A204.1 (cell line): ENCODE results near the gene CD101.
"Not testable (repeated sequence)": the region's sequence is repeated elsewhere in the genome, so short reads cannot be mapped to it uniquely, and the experiment has no call there.

Experiments used
- FAIRE-seq: peaks from 2 replicates; lab custom pipeline; 2012; peaks lifted over from hg19 to GRCh38; lab: Jason Lieb, UNC

Gene CD101, protein sequence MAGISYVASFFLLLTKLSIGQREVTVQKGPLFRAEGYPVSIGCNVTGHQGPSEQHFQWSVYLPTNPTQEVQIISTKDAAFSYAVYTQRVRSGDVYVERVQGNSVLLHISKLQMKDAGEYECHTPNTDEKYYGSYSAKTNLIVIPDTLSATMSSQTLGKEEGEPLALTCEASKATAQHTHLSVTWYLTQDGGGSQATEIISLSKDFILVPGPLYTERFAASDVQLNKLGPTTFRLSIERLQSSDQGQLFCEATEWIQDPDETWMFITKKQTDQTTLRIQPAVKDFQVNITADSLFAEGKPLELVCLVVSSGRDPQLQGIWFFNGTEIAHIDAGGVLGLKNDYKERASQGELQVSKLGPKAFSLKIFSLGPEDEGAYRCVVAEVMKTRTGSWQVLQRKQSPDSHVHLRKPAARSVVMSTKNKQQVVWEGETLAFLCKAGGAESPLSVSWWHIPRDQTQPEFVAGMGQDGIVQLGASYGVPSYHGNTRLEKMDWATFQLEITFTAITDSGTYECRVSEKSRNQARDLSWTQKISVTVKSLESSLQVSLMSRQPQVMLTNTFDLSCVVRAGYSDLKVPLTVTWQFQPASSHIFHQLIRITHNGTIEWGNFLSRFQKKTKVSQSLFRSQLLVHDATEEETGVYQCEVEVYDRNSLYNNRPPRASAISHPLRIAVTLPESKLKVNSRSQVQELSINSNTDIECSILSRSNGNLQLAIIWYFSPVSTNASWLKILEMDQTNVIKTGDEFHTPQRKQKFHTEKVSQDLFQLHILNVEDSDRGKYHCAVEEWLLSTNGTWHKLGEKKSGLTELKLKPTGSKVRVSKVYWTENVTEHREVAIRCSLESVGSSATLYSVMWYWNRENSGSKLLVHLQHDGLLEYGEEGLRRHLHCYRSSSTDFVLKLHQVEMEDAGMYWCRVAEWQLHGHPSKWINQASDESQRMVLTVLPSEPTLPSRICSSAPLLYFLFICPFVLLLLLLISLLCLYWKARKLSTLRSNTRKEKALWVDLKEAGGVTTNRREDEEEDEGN

DNA sequence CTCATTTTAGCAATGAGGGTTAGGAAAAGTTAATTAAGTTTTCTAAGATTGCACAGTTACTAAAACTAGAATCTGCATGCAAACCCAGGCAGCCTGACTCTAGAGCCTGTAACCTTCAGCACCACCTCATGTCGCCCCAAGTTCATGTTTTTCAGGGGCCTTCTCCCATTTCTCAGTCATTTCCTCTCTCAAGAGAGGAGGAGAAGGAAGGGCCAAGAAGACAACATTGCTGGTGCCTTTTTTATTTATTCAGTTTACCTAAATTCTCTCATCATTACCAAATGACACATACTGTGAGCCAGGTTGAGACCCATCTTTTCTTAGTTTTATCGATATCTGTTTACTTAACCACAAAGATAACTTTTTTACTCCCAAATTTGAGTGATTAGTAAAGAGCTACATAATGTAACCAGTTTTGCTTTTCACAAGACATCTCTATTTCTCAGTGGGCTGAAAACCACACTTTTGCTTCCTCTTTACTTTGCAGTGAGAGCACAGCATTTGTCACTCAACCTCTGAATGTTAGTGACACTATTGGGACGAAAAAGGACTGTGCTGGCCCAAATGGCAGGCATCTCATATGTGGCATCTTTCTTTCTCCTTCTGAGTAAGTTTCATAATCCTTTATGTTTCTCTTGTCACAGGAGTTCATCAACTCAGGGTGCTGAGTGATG lies at the start of gene CD101:
CD101 (plus strand) TSS at position 507 of the 674 bp plus-strand sequence; CDS start at position 565, 58 bp downstream.
- FAIRE-seq = no peak

DNA sequence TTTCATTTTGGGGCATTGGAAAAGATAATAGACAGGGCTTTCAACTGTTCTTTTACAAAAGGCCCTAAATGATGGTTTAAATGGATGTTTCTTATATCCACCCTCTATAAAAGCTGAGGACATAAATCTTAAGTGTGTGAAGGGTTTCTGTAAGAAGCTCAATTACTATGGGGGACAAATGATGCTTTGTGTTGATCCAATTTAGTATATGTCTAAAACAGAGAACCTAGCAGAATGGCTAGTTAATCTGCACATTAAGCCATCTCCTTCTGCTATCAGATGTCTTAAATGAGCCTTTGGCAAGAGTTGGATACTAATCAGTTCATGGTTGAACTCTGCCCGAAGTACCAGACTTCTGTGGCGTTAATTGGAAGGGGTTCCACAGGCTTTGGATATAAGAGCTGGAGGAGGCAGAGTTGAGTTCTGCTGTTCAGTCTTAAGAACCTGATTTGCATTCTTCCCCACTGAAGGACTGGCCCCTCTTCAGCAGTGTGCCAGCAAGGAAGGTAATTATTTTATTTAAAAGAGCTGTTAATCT lies 48.8 kb upstream of the CD101 start:
- FAIRE-seq = no peak

DNA sequence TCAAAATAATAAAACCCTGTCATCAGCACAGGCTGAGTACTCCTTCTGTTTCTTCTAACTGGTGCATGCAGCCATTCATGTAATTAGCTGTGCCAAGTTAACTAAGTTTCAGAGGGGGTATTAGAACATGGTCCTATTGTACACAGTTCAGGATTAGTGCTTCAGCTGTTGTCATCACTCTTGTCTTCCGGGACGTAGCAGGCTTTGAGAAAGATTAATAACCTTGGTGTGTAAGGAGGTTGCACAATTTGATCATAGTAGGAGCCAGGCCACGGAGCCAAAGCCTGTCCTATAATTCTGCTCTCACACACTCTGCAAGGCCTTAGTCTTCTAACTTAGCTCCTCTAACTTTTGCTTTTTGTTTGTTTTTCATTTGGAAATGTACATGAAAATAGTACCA lies 47.1 kb upstream of the CD101 start:
- FAIRE-seq = no peak

DNA sequence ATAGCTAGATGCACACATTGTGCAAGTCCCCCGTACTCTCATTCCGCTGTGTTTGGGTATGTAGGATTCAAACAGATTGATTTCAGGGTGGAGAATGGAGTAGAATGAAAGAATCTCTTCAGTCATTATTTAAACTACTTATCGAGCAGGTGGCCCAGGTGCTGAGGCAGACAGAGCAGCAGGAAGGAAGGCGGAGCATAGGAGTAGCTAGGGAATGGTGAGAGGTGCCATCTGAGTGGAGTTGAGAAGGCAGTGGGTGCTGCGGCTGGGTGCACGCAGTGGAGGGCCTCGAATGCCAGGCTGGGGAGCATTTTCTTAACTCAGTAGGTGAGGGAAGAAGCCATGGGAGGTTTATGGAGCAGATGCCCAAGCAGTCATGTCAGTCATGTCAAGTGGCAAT lies 45.2 kb upstream of the CD101 start:
- no peak for FAIRE-seq

DNA sequence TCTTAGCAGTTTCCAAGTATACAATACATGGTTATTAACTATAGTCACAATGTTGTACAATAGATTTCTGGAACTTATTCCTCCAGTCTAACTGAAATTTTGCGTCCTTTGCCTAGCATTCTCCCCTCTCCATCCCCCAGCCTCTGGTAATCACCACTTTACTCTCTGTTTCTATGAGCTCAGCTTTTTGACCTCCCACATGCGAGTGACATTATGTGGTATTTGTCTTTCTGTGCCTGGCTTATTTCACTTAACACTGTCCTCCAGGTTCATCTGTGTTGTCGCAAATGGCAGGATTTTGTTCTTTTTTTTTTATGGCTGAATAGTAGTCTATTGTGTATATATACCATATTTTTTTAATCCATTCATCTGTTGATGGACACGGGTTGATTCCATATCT lies 43.9 kb upstream of the CD101 start:
- no peak for FAIRE-seq

DNA sequence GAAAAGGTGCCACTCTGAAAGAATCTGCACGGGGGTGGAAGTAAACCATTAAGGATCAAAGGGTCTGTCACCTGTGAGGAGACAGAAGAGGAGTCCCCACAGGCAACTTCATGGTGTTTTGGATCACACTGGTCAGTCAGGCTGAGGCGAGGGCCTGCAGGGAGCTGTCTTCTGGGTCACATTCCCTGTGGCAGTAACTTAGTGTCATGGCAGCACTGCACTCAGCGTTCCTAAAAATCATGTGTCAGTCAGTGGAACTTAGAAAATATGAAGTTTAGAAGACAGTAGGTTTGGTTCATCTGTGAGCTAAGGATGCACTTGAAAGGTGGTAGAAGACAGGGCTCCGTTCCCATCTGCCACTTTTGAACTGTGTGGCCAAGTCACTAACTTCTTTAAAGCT lies 43.5 kb upstream of the CD101 start:
- FAIRE-seq = no peak

DNA sequence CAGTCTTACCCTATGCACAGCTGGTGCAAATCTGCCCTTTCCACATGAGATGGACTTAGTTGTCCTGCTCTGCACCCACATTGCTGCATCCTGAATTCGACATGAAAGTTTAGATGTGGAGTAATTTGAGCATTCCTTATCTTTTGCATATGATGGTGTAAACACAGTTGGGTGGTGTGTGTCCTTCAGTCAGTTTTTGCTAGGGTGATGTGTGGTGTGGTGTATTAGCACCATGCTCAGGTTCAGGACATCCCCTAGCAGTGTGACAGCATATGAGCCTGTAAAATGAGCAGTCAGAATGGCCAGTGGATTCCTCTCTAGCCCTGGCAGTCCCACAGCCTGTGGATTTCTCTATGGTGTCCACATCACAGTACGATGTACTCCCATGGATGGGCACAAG lies 42.6 kb upstream of the CD101 start:
- FAIRE-seq = no peak

DNA sequence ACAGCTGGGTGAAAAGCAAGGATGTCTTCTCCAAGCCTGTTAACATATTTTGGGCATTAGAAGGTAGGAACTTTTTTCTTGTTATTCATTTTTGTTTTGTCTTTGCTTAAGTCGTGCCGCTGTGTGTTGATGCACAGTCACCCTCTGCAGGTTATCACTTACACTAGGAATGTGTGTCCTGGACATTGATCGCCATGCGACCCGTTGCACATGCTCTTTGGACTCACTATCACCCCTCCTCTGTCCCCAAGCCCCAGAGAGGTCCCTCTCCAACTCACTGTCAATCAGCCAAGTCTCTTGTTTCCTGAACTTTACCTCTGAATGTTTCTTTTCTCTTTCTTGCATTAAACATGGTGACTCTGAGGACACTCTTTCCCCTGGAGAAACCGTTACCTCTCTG lies 40.0 kb upstream of the CD101 start:
- no peak for FAIRE-seq

DNA sequence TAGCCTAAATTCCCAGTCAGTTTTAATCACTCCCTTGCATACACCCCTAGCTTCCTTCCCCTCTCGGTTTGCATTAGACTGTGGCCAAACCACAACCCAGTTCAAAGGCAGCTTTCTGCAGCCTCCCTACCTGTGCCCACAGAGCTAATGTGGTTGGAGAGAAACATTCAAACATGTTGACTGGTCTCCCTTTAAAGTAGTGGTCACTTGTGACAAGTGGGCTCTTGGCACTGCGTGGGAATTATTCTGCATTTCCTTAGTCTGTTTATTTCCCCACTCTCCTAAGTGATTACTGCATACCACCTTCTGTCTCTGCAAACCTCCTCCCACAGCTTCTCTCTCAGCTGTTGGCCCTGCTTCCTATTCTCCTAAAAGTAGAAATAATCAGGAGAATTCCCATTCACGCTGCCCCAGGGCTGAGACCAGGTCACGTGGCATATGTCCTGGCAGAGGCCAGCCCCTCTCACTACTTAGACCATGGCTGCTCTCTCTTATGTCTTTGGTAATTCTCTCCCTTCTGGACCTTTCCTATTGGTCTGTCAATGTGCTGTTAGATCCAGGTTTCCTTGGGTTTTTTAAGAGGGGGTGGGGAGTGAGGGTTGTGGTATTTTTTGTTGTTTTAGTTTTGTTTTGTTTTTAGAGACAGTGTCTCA lies 38.4 kb upstream of the CD101 start:
- no peak for FAIRE-seq

DNA sequence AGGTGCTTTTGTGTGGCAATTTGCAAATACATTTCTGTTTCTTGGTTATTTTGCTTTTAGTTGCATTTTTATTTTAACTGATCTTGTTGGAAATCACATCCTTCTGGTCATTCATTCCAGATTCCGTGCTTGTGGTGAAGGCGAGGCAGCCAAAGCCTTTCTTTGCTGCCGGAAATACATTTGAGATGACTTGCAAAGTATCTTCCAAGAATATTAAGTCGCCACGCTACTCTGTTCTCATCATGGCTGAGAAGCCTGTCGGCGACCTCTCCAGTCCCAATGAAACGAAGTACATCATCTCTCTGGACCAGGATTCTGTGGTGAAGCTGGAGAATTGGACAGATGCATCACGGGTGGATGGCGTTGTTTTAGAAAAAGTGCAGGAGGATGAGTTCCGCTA lies 34.8 kb upstream of the CD101 start:
- FAIRE-seq = no peak

DNA sequence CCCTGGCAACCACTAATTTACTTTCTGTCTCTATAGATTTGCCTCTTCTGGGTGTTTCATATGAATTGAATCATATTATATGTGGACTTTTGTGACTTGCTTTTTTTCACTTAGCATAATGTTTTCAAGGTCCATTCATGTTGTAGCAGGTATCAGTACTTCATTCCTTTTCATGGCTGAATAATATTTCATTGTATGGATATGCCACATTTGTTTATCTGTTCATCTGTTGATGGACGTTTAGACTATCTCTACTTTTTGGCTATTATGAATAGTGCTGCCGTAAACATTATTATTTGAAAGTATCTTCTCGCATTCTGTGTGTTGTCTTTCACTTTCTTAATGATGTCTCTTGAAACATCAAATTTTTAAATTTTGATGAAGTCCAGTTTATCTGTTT lies 32.8 kb upstream of the CD101 start:
- FAIRE-seq = no peak

DNA sequence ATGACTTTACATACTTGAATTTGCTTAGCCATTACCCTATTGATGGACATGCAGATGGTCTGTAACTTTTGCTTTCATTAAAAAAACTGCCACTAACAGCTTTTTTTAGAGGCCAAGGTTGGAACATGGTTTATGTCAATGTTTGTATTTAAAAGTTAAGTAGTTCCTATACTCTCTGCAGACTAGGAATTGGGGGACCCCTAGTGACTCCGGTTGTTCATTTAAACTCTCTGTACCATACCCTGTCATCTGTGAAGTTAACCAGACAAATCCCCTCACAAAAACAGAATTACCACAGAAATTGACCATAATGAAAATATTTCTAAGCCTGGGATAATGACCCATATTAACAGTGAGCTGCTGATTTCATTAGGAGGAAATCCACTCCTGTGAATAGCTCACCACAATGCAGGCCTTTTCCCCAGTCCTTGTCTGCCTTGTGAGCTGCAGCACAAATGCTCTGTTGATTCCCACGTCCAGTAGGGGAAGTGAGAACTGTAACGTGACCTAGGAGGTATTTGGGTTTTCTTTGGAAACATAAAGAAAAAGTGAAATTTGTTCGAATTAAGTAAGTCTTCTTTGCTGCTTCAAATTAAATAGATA lies 30.2 kb upstream of the CD101 start:
- FAIRE-seq = no peak

DNA sequence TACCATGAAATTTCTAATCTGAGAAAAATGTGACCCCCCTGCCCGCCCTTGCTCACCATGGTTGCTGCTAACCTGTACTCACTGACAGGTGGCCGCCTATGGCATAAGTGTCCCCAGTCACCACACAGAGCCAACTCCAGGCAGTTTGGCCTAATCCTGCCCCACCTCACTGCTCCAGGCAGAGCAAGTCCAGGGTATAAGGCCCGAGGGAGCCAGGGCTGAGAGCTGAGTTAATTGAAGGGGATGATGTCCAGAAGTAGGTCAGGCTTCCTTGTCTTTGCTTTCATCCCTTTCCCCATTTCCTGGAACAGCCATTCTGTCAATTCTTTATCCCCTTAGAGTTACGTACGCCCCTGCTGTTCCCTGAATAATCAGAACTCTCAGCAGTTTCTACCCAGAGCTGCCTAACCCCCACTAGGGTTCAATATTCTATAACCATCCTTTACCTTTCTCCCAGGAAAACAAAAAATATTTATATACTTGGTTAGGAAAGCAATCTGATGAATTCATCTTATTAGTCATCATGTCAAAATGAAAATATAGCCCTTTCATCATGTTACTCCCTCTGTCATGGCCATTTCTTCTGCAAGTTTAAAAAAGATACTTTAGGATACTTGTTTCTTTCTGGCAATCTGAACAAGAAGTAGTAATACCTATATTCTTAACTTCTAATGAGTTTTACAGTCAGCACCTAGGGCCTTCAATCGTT lies 29.4 kb upstream of the CD101 start:
- no peak for FAIRE-seq

DNA sequence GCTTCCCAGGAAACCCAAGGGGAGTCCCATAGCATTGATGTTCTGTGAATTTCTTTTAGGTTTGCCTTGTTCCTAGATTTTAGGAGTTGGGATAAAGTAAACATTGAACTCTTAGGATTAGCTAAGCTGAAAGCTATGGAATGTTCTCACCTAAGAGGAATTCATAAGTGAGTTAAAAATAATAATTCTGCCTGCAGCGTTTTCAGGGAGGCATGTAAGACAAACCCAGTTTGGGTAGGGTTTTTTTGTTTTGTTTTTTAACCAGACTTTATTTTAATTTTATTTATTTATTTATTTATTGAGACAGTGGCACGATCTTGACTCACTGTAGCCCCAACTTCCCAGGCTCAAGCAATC lies 28.9 kb upstream of the CD101 start:
- FAIRE-seq = no peak

DNA sequence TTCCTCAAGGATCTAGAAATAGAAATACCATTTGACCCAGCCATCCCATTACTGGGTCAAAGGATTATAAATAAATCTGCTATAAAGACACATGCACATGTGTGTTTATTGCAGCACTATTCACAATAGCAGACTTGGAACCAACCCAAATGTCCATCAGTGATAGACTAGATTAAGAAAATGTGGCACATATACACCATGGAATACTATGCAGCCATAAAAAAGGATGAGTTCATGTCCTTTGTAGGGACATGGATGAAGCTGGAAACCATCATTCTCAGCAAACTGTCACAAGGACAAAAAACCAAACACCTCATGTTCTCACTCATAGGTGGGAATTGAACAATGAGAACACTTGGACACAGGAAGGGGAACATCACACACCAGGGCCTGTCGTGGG lies 21.3 kb upstream of the CD101 start:
- FAIRE-seq = not testable (repeated sequence)

DNA sequence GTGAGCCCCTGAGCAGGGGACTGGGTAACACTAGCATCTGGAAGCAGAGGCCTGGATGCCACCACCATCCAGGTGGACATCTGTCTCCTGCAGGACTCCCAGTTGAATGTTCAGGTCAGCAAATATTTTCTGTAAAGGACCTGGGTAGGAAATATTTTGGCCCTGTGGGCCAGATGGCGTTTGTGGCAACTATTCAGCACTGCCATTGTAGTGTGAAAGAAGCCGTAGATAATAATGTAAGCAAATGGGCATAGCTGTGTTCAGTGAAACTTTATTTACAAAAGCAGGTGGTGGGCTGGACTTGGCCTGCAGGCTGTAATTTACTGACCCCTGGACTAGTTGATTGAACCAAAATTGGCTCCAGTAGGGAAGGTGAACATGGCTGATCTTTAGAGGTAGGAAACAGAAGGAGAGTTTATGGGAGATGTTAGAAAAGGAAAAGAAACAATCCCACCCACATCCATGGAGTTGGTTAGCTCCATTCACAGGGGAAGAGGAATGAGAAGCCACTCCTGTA lies 20.0 kb upstream of the CD101 start:
- FAIRE-seq = no peak

DNA sequence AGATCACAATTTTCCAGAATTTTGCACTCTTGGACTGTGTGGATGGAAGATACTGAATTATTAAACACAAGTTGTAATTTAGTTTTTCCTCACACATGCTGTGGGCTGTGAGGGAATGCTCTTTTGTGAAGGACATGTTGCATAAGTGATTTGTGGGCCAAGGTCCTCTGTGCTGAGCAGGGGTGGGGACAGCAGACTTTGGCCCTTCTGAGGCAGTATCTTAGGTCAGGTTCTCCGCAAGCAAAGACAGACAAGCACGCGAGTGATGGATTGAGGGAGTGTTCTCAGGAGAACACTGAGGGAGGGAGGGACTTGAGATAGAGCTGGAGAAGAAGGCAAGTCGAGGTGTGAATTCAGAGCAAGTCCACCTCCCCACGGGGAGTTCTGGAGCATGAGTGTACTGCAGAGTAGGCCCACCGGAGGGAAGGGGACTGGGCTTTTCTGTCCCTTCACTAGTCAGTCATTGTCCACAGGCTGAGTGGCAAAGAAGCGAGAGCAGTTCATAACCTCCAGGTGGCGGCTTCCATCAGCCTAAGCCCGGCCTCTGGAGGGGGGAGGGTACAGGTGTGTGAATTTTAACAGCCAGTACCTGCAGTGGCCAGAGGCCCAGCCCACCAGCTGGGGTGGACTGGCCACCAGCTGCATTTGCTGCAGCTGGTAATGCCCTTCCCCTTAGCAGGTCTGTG lies 19.1 kb upstream of the CD101 start:
- no peak for FAIRE-seq

DNA sequence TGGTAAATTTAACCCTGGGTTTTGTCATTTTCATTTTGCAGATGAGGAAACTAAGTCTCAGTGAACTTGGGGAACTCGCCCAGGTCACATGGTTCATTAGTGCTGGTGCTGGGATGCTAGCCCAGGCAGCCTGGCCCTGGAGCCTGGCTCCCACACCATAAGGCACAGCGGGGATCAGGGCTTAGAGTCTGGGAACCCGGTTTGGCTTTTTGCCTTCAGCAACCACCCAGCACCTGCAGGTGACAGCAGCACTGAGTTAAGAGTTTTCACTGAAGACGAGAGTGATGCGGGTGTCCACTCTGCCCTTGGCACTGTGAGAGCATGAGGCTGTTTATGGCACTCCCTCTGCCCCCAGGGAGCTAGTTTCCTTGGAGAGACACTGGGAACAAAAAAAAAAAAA lies 18.4 kb upstream of the CD101 start:
- no peak for FAIRE-seq

DNA sequence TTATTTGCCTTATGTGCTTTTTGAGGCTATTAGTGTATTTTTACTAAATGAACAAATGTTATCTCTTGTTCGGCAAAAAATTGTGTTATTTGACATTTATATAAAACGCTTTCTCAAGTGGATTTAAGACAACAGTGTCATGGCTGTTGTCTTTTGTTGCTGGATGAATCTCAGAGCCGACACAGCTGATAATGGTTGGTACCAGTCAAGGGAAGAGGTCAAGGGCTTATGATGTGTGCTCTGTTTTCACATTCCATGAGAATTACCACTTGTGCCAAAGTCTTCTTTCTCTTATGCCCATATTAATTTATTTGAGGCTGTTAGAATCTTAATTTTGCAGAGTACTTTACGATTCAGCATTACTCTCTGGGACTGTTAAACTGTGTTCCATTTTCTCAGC lies 17.9 kb upstream of the CD101 start:
- no peak for FAIRE-seq
